DOHH2 (cell line): ENCODE results near the gene SMARCA4.

ENCODE experiments used
- H3F3A ChIP-seq: fragments of 200-600 bp; sonication (generic), shearing (Covaris generic); 2 replicates; pipeline ENCODE4 v1.6.0; 2016; ENCODE audit warnings: antibody characterized with exemption, mild to moderate bottlenecking; ENCODE audit not compliant: control insufficient read depth, insufficient read depth
- H3K27ac ChIP-seq: fragments of 200-600 bp; sonication (generic); 2 replicates; pipeline ENCODE4 v1.5.1; 2014; ENCODE audit warnings: low read depth, mild to moderate bottlenecking, low read length, moderate library complexity
- H3K27me3 ChIP-seq: fragments of 200-600 bp; sonication (generic); 2 replicates; pipeline ENCODE4 v1.6.1; 2014; ENCODE audit warnings: mild to moderate bottlenecking, low read length, mixed read lengths; ENCODE audit not compliant: control insufficient read depth
- H3K36me3 ChIP-seq: fragments of 200-600 bp; sonication (generic); 2 replicates; pipeline ENCODE4 v1.6.1; 2014; ENCODE audit warnings: mild to moderate bottlenecking, low read length, moderate library complexity, mixed read lengths; ENCODE audit not compliant: control insufficient read depth
- H3K4me1 ChIP-seq: fragments of 200-600 bp; sonication (generic); 2 replicates; pipeline ENCODE4 v1.6.1; 2014; ENCODE audit warnings: mild to moderate bottlenecking, low read length, mixed read lengths; ENCODE audit not compliant: control insufficient read depth
- H3K4me2 ChIP-seq: fragments of 200-600 bp; sonication (generic); 2 replicates; pipeline ENCODE4 v1.6.0; 2014; ENCODE audit warnings: mild to moderate bottlenecking, low read length, moderate library complexity
- H3K4me3 ChIP-seq: fragments of 200-600 bp; sonication (generic); 2 replicates; pipeline ENCODE4 v1.5.1; 2014; ENCODE audit warnings: mild to moderate bottlenecking, low read length, mixed read lengths
- H3K79me2 ChIP-seq: fragments of 200-600 bp; sonication (generic); 2 replicates; pipeline ENCODE4 v1.6.1; 2014; ENCODE audit warnings: mild to moderate bottlenecking, low read length, mixed read lengths; ENCODE audit not compliant: control insufficient read depth
- H3K9me2 ChIP-seq: fragments of 200-600 bp; sonication (generic); replicated peaks from 2 replicates; pipeline ENCODE4 v1.6.1; 2014; ENCODE audit warnings: mild to moderate bottlenecking, low read length, mixed read lengths; ENCODE audit not compliant: control insufficient read depth
- H3K9me3 ChIP-seq: fragments of 200-600 bp; sonication (generic); 2 replicates; pipeline ENCODE4 v1.6.1; 2014; ENCODE audit warnings: antibody characterized with exemption, low read length, mixed read lengths; ENCODE audit not compliant: control insufficient read depth, insufficient read depth
- H4K20me1 ChIP-seq: fragments of 200-600 bp; sonication (generic); 2 replicates; pipeline ENCODE4 v1.6.0; 2014; ENCODE audit warnings: low read depth, mild to moderate bottlenecking, antibody characterized with exemption, low read length, moderate library complexity; ENCODE audit not compliant: control insufficient read depth, insufficient read depth
- EZH2phosphoT487 ChIP-seq: fragments of 200-600 bp; sonication (generic); IDR thresholded peaks from 2 replicates; pipeline ENCODE4 v1.6.1; 2017; ENCODE audit warnings: borderline replicate concordance, mild to moderate bottlenecking, antibody characterized with exemption, low read length, moderate library complexity, mixed read lengths
- TF ChIP-seq, protein P1 (sequence below): fragments of 200-600 bp; sonication (generic); IDR thresholded peaks from one replicate; pipeline ENCODE4 v1.5.1; 2014; ENCODE audit warnings: antibody characterized with exemption, mild to moderate bottlenecking, low read depth, low read length; ENCODE audit not compliant: poor library complexity, severe bottlenecking

The SMARCA4 gene

DNA sequence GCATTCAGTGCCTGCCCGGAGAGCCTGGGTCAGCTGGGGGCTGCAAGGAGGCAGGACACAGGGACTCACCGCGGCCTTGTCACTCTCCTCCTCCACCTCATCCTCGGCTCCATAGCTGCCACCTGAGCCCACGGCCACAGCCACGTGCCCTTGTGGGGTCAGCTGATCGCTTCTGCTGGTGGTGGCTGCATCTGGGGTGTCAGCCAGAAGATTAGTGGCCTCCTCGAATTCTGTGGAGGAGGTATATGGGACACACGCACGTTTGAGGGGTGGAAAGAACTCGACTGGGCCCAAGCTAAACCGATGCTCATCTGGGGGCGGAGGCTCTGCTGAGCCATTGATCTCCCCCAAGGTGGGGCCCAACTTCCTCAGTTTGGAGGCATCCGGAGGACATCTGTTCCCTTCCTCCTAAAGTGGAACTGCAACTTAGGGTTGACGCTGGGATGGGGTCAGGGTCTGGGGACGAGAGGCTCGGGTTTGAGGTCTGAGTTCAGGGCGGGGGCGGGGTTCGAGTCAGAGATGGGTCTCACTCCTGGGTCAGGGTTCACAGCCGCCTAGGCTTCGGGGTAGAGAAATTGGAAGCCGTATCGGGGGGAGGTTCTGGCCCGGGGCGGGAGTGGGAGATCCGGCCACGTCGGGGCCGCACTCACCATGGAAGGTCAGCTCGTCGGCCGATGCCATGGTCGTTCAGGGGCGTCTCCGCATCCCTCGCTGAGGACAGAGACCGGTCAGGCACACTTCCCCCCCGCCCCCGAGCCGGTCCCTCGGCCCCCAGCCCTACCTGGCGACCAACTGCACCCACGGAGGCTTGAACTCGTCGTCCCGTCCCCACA is 32.9 kb upstream of the SMARCA4 start:
- Histone ChIP-seq H3K27me3 (no peaks in the 10 kb centered on the region), H3K9me3 (no peaks in the 10 kb centered on the region), H4K20me1 (peaks cover 5% of the 10 kb centered on the region; the same call in 1 of the 2 replicates), H3K79me2 (peaks cover 37% of the 10 kb centered on the region), H3K9me2 (no peaks in the 10 kb centered on the region), H3K4me3 (peak overlapping the region; percentile 86), H3K27ac (no peak overlapping the region), H3K4me1 (peaks cover 15% of the 10 kb centered on the region), H3F3A (no peaks in the 10 kb centered on the region), H3K36me3 (peaks cover 22% of the 10 kb centered on the region), H3K4me2 (peak overlapping the region; percentile 86)
- TF ChIP-seq, protein P1, sequence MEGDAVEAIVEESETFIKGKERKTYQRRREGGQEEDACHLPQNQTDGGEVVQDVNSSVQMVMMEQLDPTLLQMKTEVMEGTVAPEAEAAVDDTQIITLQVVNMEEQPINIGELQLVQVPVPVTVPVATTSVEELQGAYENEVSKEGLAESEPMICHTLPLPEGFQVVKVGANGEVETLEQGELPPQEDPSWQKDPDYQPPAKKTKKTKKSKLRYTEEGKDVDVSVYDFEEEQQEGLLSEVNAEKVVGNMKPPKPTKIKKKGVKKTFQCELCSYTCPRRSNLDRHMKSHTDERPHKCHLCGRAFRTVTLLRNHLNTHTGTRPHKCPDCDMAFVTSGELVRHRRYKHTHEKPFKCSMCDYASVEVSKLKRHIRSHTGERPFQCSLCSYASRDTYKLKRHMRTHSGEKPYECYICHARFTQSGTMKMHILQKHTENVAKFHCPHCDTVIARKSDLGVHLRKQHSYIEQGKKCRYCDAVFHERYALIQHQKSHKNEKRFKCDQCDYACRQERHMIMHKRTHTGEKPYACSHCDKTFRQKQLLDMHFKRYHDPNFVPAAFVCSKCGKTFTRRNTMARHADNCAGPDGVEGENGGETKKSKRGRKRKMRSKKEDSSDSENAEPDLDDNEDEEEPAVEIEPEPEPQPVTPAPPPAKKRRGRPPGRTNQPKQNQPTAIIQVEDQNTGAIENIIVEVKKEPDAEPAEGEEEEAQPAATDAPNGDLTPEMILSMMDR: no peak
- no peak for TF ChIP-seq EZH2phosphoT487

- no peaks in the 10 kb centered on the region for H3K9me2 ChIP-seq
These were observed 32.0 kb upstream of the SMARCA4 start, which contains the start of the genes TIMM29 and YIPF2 for GRCh38 chr19:10928563-10929401. TIMM29 (plus strand) TSS chr19:10928811; CDS start chr19:10928823, 12 bp downstream. YIPF2 (minus strand) TSS chr19:10928639; CDS start chr19:10928410, 229 bp downstream.

DNA sequence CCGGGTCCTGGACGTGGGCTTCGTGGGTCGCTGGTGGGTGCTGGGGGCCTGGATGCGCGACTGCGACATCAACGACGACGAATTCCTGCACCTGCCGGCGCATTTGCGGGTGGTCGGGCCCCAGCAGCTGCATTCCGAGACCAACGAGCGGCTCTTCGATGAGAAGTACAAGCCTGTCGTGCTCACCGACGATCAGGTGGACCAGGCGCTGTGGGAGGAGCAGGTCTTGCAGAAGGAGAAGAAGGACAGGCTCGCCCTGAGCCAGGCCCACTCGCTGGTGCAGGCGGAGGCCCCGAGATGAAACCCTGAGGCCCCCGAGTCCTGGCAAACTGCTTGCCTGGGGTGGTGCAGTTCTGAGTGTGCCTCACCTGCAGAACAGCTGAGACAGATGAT is 31.4 kb upstream of the SMARCA4 start:
- Histone ChIP-seq H3K4me3 (peak overlapping the region; percentile 86), H3F3A (peaks cover 2% of the 10 kb centered on the region; the same call in 1 of the 2 replicates), H3K9me2 (no peaks in the 10 kb centered on the region), H3K4me1 (peaks cover 15% of the 10 kb centered on the region), H3K36me3 (peaks cover 17% of the 10 kb centered on the region), H3K27ac (no peak overlapping the region), H3K4me2 (peak overlapping the region; percentile 86), H3K79me2 (peaks cover 42% of the 10 kb centered on the region), H3K27me3 (no peaks in the 10 kb centered on the region), H3K9me3 (no peaks in the 10 kb centered on the region), H4K20me1 (peaks cover 5% of the 10 kb centered on the region; the same call in 1 of the 2 replicates)
- TF ChIP-seq EZH2phosphoT487: no peak
- TF ChIP-seq, protein P1: no peak

More at GRCh38 chr19:10928563-10929401, 32.0 kb upstream of the SMARCA4 start, which contains the start of the genes TIMM29 and YIPF2:
- H4K20me1 ChIP-seq: peaks cover 5% of the 10 kb centered on the region; the same call in 1 of the 2 replicates
- H3K4me2 ChIP-seq: peak within 1 kb of the TSS; percentile 86
- H3K9me3 ChIP-seq: no peaks in the 10 kb centered on the region
- H3K79me2 ChIP-seq: peaks cover 42% of the 10 kb centered on the region
- peak within 1 kb of the TSS; percentile 86 for H3K4me3 ChIP-seq
- peaks cover 2% of the 10 kb centered on the region; the same call in 1 of the 2 replicates for H3F3A ChIP-seq
- H3K27me3 ChIP-seq: no peaks in the 10 kb centered on the region
- H3K4me1 ChIP-seq: peaks cover 15% of the 10 kb centered on the region
- TF ChIP-seq EZH2phosphoT487: no peak
- TF ChIP-seq, protein P1: no peak
- peaks cover 19% of the 10 kb centered on the region for H3K36me3 ChIP-seq
- peak within 1 kb of the TSS; percentile 17 for H3K27ac ChIP-seq
